HepG2 (cell line): Measurements from ENCODE around the gene NOVA2. TPM values are rescaled to one million over a fixed set of nuclear protein-coding genes. Genes with fewer than 3 reads are reported as not detected.

ENCODE experiments used
- ATF1 ChIP-seq: IDR thresholded peaks from 2 replicates; pipeline ENCODE4 v1.6.1; 2016; ENCODE audit warnings: mild to moderate bottlenecking, control low read depth
- CENPX ChIP-seq: sonication (generic); formaldehyde crosslinking; IDR thresholded peaks from 2 replicates; pipeline ENCODE4 v1.9.0; 2021; ENCODE audit warnings: mild to moderate bottlenecking, missing genetic modification reagents, moderate library complexity
- ETV5 ChIP-seq: IDR thresholded peaks from 2 replicates; pipeline ENCODE4 v1.6.1; 2018; ENCODE audit warnings: missing biosample characterization, missing genetic modification reagents, inconsistent platforms, borderline replicate concordance
- FOXC1 ChIP-seq: sonication (generic); formaldehyde crosslinking; IDR thresholded peaks from 2 replicates; pipeline ENCODE4 v1.8.0; 2022; ENCODE audit warnings: mild to moderate bottlenecking, missing genetic modification reagents, borderline replicate concordance
- FOXP1 ChIP-seq, 2 experiments: fragments of 450-650 bp in 1 of 2; IDR thresholded peaks; 2 replicates each; pipeline ENCODE4 v1.6.1; 2017 to 2018; ENCODE audit warnings: antibody characterized with exemption in 1 of 2
- GATA4 ChIP-seq: sonication (generic); IDR thresholded peaks from 2 replicates; pipeline ENCODE4 v1.6.1; 2016; ENCODE audit warnings: antibody characterized with exemption, low read depth, borderline replicate concordance
- HOXA5 ChIP-seq: sonication (generic); formaldehyde crosslinking; IDR thresholded peaks from 2 replicates; pipeline ENCODE4 v1.4.0; 2020; ENCODE audit warnings: missing genetic modification reagents
- MED8 ChIP-seq: sonication (generic); formaldehyde crosslinking; IDR thresholded peaks from 2 replicates; pipeline ENCODE4 v1.8.1; 2023; ENCODE audit warnings: mild to moderate bottlenecking, missing genetic modification reagents; ENCODE audit not compliant: insufficient replicate concordance
- PPARG ChIP-seq: conservative IDR thresholded peaks from 2 replicates; pipeline ENCODE4 v1.6.1; 2016; ENCODE audit warnings: missing biosample characterization, missing genetic modification reagents
- RFXAP ChIP-seq: sonication (generic); formaldehyde crosslinking; IDR thresholded peaks from 2 replicates; pipeline ENCODE4 v1.4.0; 2020; ENCODE audit warnings: missing genetic modification reagents, borderline replicate concordance
- SOX13 ChIP-seq, 3 experiments: fragments of 450-650 bp in 1 of 3; sonication (generic) in 1 of 3; formaldehyde crosslinking in 1 of 3; IDR thresholded peaks in 2 of 3; conservative IDR thresholded peaks in 1 of 3; 2 replicates each; pipeline versions ENCODE4 v1.5.0 to v1.6.1; 2016 to 2020; ENCODE audit warnings: antibody characterized with exemption in 1 of 3, mild to moderate bottlenecking in 1 of 3, missing compliant biosample characterization in 1 of 3, missing genetic modification reagents in 1 of 3, moderate library complexity in 1 of 3
- UBTF ChIP-seq: sonication (generic); formaldehyde crosslinking; IDR thresholded peaks from 2 replicates; pipeline ENCODE4 v1.4.0; 2020; ENCODE audit warnings: mild to moderate bottlenecking, missing genetic modification reagents
- XBP1 ChIP-seq: sonication (generic); formaldehyde crosslinking; IDR thresholded peaks from 2 replicates; pipeline ENCODE4 v1.5.0; 2020; ENCODE audit warnings: missing genetic modification reagents
- ZNF274 ChIP-seq: sonication (generic); formaldehyde crosslinking; IDR thresholded peaks from 2 replicates; pipeline ENCODE4 v1.5.1; 2020; ENCODE audit warnings: mild to moderate bottlenecking, missing genetic modification reagents
- ZNF335 ChIP-seq: sonication (generic); formaldehyde crosslinking; IDR thresholded peaks from 2 replicates; pipeline ENCODE4 v1.4.0; 2020; ENCODE audit warnings: missing genetic modification reagents
- ZNF567 ChIP-seq: sonication (generic); formaldehyde crosslinking; IDR thresholded peaks from 2 replicates; pipeline ENCODE4 v1.8.1; 2023; ENCODE audit warnings: mild to moderate bottlenecking, missing genetic modification reagents, borderline replicate concordance
- ZNF766 ChIP-seq: sonication (generic); formaldehyde crosslinking; IDR thresholded peaks from 2 replicates; pipeline ENCODE4 v1.5.0; 2020; ENCODE audit warnings: missing genetic modification reagents, borderline replicate concordance
- ZUFSP ChIP-seq: sonication (generic); formaldehyde crosslinking; IDR thresholded peaks from 2 replicates; pipeline ENCODE4 v1.9.0; 2021; ENCODE audit warnings: missing genetic modification reagents, mild to moderate bottlenecking, borderline replicate concordance
- polyA plus RNA-seq, 8 experiments: library from polyadenylated mRNA; depleted of rRNA in 3 of 8; stranded (reverse) in 7 of 8; unstranded in 1 of 8; fragments of >200 nt; fragmentation: Illumina TruSeq in 4 of 8; extraction: Trizol in 4 of 8; gene quantifications; 2 replicates each; pipeline versions ENCODE4 v1.2.1 to v1.2.3, GENCODE V29; 2011 to 2016; ENCODE audit warnings: low read depth in 4 of 8, missing spikeins in 1 of 8, mixed read lengths in 1 of 8; ENCODE audit not compliant: insufficient read depth in 1 of 8
- total RNA-seq, 5 experiments: library from RNA; depleted of rRNA; stranded (reverse); fragments of >200 nt; fragmentation: Illumina TruSeq; extraction: Trizol; gene quantifications; 2 replicates each; pipeline ENCODE4 v1.2.3, GENCODE V29; 2016; ENCODE audit warnings: low read depth in 1 of 5
- TF ChIP-seq, protein P1 (sequence below): IDR thresholded peaks from 2 replicates; pipeline ENCODE4 v1.6.1; 2016; ENCODE audit warnings: mild to moderate bottlenecking, missing biosample characterization, missing genetic modification reagents
- TF ChIP-seq, protein P2 (sequence below): sonication (generic); formaldehyde crosslinking; IDR thresholded peaks from 2 replicates; pipeline ENCODE4 v1.4.0; 2020; ENCODE audit warnings: mild to moderate bottlenecking, missing genetic modification reagents

The NOVA2 gene
- total and polyA plus RNA-seq, 2 of the 13 experiments (the other 11 are each of a cell fraction or from before 2014, with no cell fraction given) = not detected

GRCh38 chr19:45895519-45895972 lies 78.1 kb downstream of the NOVA2 start (continued):
- TF ChIP-seq MED8 (CRISPR knock-in tag) (no peak), HOXA5 (no peak), ZNF766 (CRISPR knock-in tag) (no peak), ZNF335 (CRISPR knock-in tag) (0 out of 2 replicates have a peak, but pooled peaks have one; percentile 37), SOX13 (IDR thresholded peaks at IDR 0.05) (peak; percentile 60; the same call in 1 of the 2 replicates), SOX13 (CRISPR knock-in tag; conservative IDR thresholded peaks at IDR 0.05 in 1 of 2, IDR thresholded peaks at IDR 0.05 in 1 of 2) (peak in 1 of 2 experiments; percentile 92; a peak in 2 of 4 replicates), FOXC1 (CRISPR knock-in tag) (no peak), ZNF274 (CRISPR knock-in tag) (no peak), RFXAP (peak; percentile 45; the same call in 1 of the 2 replicates), ZUFSP (CRISPR knock-in tag) (no peak), GATA4 (no peak), ATF1 (CRISPR knock-in tag) (no peak), CENPX (no peak), FOXP1 (IDR thresholded peaks at IDR 0.05) (peak; percentile 85), FOXP1 (CRISPR knock-in tag; IDR thresholded peaks at IDR 0.05) (peak; percentile 82), ZNF567 (no peak), UBTF (CRISPR knock-in tag) (peak; percentile 38), PPARG (0 out of 2 replicates have a peak, but pooled peaks have one; percentile 23), XBP1 (CRISPR knock-in tag) (no peak), ETV5 (CRISPR knock-in tag) (no peak)
- TF ChIP-seq, protein P1, sequence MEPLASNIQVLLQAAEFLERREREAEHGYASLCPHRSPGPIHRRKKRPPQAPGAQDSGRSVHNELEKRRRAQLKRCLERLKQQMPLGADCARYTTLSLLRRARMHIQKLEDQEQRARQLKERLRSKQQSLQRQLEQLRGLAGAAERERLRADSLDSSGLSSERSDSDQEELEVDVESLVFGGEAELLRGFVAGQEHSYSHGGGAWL (CRISPR knock-in tag) = peak; percentile 2; the same call in 1 of the 2 replicates
- TF ChIP-seq, protein P2, sequence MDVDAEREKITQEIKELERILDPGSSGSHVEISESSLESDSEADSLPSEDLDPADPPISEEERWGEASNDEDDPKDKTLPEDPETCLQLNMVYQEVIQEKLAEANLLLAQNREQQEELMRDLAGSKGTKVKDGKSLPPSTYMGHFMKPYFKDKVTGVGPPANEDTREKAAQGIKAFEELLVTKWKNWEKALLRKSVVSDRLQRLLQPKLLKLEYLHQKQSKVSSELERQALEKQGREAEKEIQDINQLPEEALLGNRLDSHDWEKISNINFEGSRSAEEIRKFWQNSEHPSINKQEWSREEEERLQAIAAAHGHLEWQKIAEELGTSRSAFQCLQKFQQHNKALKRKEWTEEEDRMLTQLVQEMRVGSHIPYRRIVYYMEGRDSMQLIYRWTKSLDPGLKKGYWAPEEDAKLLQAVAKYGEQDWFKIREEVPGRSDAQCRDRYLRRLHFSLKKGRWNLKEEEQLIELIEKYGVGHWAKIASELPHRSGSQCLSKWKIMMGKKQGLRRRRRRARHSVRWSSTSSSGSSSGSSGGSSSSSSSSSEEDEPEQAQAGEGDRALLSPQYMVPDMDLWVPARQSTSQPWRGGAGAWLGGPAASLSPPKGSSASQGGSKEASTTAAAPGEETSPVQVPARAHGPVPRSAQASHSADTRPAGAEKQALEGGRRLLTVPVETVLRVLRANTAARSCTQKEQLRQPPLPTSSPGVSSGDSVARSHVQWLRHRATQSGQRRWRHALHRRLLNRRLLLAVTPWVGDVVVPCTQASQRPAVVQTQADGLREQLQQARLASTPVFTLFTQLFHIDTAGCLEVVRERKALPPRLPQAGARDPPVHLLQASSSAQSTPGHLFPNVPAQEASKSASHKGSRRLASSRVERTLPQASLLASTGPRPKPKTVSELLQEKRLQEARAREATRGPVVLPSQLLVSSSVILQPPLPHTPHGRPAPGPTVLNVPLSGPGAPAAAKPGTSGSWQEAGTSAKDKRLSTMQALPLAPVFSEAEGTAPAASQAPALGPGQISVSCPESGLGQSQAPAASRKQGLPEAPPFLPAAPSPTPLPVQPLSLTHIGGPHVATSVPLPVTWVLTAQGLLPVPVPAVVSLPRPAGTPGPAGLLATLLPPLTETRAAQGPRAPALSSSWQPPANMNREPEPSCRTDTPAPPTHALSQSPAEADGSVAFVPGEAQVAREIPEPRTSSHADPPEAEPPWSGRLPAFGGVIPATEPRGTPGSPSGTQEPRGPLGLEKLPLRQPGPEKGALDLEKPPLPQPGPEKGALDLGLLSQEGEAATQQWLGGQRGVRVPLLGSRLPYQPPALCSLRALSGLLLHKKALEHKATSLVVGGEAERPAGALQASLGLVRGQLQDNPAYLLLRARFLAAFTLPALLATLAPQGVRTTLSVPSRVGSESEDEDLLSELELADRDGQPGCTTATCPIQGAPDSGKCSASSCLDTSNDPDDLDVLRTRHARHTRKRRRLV (CRISPR knock-in tag) = no peak
